Measurements from ENCODE around the gene DNAAF1.
"Not testable (repeated sequence)": the region's sequence is repeated elsewhere in the genome, so short reads cannot be mapped to it uniquely, and the experiment has no call there.

DNAAF1 gene

DNA sequence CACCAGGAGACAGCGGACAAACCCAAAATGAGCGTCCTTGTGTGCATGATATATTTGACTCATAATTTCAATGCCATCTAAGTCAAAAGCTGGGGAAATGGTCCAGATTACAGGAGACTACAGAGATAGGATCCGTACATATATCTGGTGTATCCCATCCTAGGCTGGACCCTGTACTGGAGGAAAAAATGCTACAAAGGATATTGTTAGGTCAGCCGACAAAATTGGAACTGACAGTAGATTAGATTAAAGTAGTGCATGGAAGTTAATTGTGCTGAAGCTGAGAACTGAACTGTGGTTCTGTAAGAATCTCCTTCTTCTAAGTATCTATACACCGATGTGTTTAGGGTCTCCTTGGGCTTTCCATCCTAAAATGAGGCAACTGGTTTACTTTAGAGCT lies 70.4 kb downstream of the DNAAF1 start:
- Mint-ChIP-seq H3K36me3 (ENCODE audit: insufficient read depth) (no peaks in the 10 kb centered on the region), H3K27ac (ENCODE audit: low read depth) (no peak overlapping the region)

GRCh38 chr16:84216144-84216543 lies 71.0 kb downstream of the DNAAF1 start:
- H3K4me1 Mint-ChIP-seq; ATAC-seq (replicated peaks; ENCODE audit: extremely low read depth, poor library complexity, severe bottlenecking); DNase-seq (ENCODE audit: low spot score in 2 of 2); H3K36me3 Mint-ChIP-seq (ENCODE audit: insufficient read depth); H3K9me3 Mint-ChIP-seq; H3K27ac Mint-ChIP-seq (ENCODE audit: low read depth); H3K4me3 Mint-ChIP-seq: not testable (repeated sequence)
- H3K27me3 Mint-ChIP-seq: peaks cover 18% of the 10 kb centered on the region

More for the DNA sequence above, 70.4 kb downstream of the DNAAF1 start:
- DNase-seq (ENCODE audit: low spot score in 2 of 2) (no peak), ATAC-seq (replicated peaks; ENCODE audit: extremely low read depth, poor library complexity, severe bottlenecking) (no peak)
- H3K9me3 Mint-ChIP-seq: no peaks in the 10 kb centered on the region
- peaks cover 12% of the 10 kb centered on the region for H3K27me3 Mint-ChIP-seq
- no peak overlapping the region for H3K4me3 Mint-ChIP-seq
- H3K4me1 Mint-ChIP-seq: no peaks in the 10 kb centered on the region

GRCh38 chr16:84218176-84218823 lies 73.2 kb downstream of the DNAAF1 start:
- no peaks in the 10 kb centered on the region for H3K36me3 Mint-ChIP-seq (ENCODE audit: insufficient read depth)
- no peaks in the 10 kb centered on the region for H3K4me1 Mint-ChIP-seq
- H3K9me3 Mint-ChIP-seq: no peaks in the 10 kb centered on the region
- H3K4me3 Mint-ChIP-seq: no peak overlapping the region
- no peak for ATAC-seq (replicated peaks; ENCODE audit: extremely low read depth, poor library complexity, severe bottlenecking)
- no peak overlapping the region for H3K27ac Mint-ChIP-seq (ENCODE audit: low read depth)
- no peak for DNase-seq (ENCODE audit: low spot score in 2 of 2)
- H3K27me3 Mint-ChIP-seq: peaks cover 40% of the 10 kb centered on the region

DNA sequence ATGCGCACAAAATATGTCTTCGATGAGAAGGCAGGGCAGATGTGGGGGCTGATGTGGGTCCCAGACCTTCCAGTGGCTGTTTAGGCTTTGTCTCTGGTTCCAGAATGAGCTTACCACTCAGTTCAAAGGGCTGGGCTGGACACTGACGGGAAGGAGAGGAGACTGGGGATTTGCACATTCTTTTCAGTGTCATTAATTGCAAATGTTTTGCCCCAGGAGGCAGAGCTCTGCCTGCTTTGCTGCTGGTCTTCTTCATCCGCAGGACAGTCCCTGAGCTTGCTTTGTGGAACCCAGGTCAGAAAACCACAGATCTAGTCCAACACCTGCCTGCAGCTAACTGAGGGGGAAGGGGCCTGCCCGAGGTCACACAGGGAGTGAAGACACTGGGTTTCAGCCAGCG lies 73.8 kb downstream of the DNAAF1 start:
- peaks cover 44% of the 10 kb centered on the region for H3K27me3 Mint-ChIP-seq
- DNase-seq (ENCODE audit: low spot score in 2 of 2) (no peak), ATAC-seq (replicated peaks; ENCODE audit: extremely low read depth, poor library complexity, severe bottlenecking) (no peak)
- H3K9me3 Mint-ChIP-seq: no peaks in the 10 kb centered on the region
- no peak overlapping the region for H3K27ac Mint-ChIP-seq (ENCODE audit: low read depth)
- H3K4me3 Mint-ChIP-seq: no peak overlapping the region
- H3K36me3 Mint-ChIP-seq (ENCODE audit: insufficient read depth): no peaks in the 10 kb centered on the region
- no peaks in the 10 kb centered on the region for H3K4me1 Mint-ChIP-seq

DNA sequence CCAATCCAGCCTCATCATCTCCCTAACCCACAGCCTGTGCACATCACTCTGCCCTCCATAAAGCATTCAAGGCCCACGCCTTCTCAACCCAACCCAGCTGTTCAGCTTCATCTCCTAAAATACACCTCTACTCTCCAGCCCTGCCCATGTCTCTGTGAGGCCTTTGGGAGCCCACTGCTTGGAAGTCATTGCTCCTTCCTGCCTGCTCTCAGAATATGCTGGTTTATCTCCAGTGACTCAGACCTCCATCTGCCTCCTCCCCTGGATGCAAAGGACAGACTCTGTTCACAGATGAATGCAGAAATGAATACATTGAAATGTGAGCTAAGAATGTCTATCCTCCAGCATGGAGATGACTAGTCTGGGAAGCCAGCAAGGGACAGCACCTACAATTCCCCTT lies 75.7 kb downstream of the DNAAF1 start:
- ATAC-seq (replicated peaks; ENCODE audit: extremely low read depth, poor library complexity, severe bottlenecking) (no peak), DNase-seq (ENCODE audit: low spot score in 2 of 2) (no peak)
- Mint-ChIP-seq H3K4me1 (no peaks in the 10 kb centered on the region), H3K36me3 (ENCODE audit: insufficient read depth) (no peaks in the 10 kb centered on the region), H3K9me3 (no peaks in the 10 kb centered on the region), H3K27ac (ENCODE audit: low read depth) (no peak overlapping the region), H3K27me3 (peaks cover 50% of the 10 kb centered on the region), H3K4me3 (no peak overlapping the region)

DNA sequence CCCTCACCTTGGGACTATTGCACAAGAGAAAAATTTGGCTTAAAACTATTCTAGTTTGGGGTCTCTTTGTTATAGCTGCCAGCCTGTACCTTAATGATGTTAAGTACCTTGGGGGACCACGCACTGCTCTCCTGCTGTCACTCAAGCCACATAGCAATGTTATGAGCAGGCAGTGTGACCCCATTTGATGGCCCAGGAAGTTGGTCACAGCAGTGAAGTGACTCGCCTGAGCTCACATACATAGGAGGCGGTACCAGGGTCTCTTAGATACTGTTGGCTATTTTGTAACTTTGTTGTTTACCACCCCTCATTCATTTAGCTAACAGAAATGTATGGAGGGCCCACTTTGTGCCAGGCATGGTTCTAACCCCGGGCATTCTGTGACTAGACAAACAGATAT lies 78.3 kb downstream of the DNAAF1 start:
- Mint-ChIP-seq H3K36me3 (ENCODE audit: insufficient read depth) (no peaks in the 10 kb centered on the region), H3K27me3 (peaks cover 71% of the 10 kb centered on the region), H3K9me3 (no peaks in the 10 kb centered on the region), H3K27ac (ENCODE audit: low read depth) (no peak overlapping the region), H3K4me1 (no peaks in the 10 kb centered on the region), H3K4me3 (no peak overlapping the region)
- no peak for DNase-seq (ENCODE audit: low spot score in 2 of 2)
- ATAC-seq (replicated peaks; ENCODE audit: extremely low read depth, poor library complexity, severe bottlenecking): no peak

- Mint-ChIP-seq H3K27me3 (peaks cover 77% of the 10 kb centered on the region), H3K27ac (ENCODE audit: low read depth) (no peak overlapping the region), H3K4me1 (no peaks in the 10 kb centered on the region), H3K36me3 (ENCODE audit: insufficient read depth) (no peaks in the 10 kb centered on the region), H3K9me3 (no peaks in the 10 kb centered on the region), H3K4me3 (no peak overlapping the region)
- ATAC-seq (replicated peaks; ENCODE audit: extremely low read depth, poor library complexity, severe bottlenecking) (no peak), DNase-seq (ENCODE audit: low spot score in 2 of 2) (no peak)
These were observed 79.4 kb downstream of the DNAAF1 start for GRCh38 chr16:84224554-84224953.

DNA sequence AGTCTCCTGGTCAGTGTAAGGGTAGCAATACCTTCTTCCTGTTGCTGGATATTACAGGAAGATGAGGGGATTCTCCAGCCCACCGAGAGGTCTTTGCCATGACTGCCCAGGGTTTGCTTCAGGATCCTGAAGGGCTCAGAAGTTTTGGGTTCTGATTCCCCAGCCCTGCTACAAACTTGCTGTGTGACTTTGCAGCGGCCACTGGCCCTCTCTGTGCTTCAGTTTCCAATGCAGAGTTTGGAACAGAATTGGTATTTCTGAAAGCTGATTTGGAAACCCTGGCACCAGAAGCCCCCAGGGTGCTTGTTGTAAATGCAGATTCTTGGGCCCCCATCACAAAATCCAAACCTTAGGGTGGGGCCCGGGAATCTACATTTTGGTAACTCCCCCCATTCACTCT lies 80.0 kb downstream of the DNAAF1 start:
- H3K4me1 Mint-ChIP-seq: no peaks in the 10 kb centered on the region
- H3K9me3 Mint-ChIP-seq: no peaks in the 10 kb centered on the region
- ATAC-seq (replicated peaks; ENCODE audit: extremely low read depth, poor library complexity, severe bottlenecking): no peak
- no peak for DNase-seq (ENCODE audit: low spot score in 2 of 2)
- peaks cover 81% of the 10 kb centered on the region for H3K27me3 Mint-ChIP-seq
- no peak overlapping the region for H3K27ac Mint-ChIP-seq (ENCODE audit: low read depth)
- H3K36me3 Mint-ChIP-seq (ENCODE audit: insufficient read depth): no peaks in the 10 kb centered on the region
- no peak overlapping the region for H3K4me3 Mint-ChIP-seq

GRCh38 chr16:84225571-84225970 lies 80.5 kb downstream of the DNAAF1 start:
- Mint-ChIP-seq H3K9me3 (no peaks in the 10 kb centered on the region), H3K27me3 (peaks cover 80% of the 10 kb centered on the region), H3K4me1 (no peaks in the 10 kb centered on the region), H3K4me3 (no peak overlapping the region), H3K27ac (ENCODE audit: low read depth) (no peak overlapping the region), H3K36me3 (ENCODE audit: insufficient read depth) (no peaks in the 10 kb centered on the region)
- DNase-seq (ENCODE audit: low spot score in 2 of 2): no peak
- ATAC-seq (replicated peaks; ENCODE audit: extremely low read depth, poor library complexity, severe bottlenecking): no peak

DNA sequence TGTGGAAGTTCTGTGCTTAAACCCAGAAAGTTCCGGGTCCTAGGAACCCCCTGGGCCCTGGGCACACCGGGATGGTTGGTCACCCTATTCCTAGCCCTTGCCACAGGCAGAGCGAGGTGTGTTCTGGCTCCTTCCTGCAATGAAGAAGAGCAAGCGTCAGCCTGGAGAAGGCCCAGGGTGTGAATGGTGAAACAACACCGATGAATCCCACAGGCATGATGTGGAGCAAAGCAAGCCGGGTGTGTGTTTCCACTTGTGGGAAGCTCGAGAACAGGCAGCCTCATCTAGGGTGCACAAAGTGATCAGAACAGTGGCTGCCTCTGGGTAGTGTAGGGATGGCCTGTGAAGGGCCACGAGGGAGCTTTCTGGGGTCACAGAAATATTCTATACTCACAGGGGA lies 80.9 kb downstream of the DNAAF1 start:
- Mint-ChIP-seq H3K9me3 (no peaks in the 10 kb centered on the region), H3K4me1 (no peaks in the 10 kb centered on the region), H3K27ac (ENCODE audit: low read depth) (no peak overlapping the region), H3K27me3 (peaks cover 80% of the 10 kb centered on the region), H3K4me3 (no peak overlapping the region), H3K36me3 (ENCODE audit: insufficient read depth) (no peaks in the 10 kb centered on the region)
- ATAC-seq (replicated peaks; ENCODE audit: extremely low read depth, poor library complexity, severe bottlenecking): no peak
- DNase-seq (ENCODE audit: low spot score in 2 of 2): no peak
